ENCODE measurements around the gene CD48. TPM values are rescaled to one million over a fixed set of nuclear protein-coding genes. Genes with fewer than 3 reads are reported as not detected.

The CD48 gene
- total RNA-seq, 1 experiment from 2014 or later: 0.20 TPM

GRCh38 chr1:160745551-160745950 is 33.9 kb upstream of the CD48 start:
- ChIA-PET CTCF (no interaction called here), POLR2A (no interaction called here)
- TF ChIP-seq SIN3A (IDR thresholded peaks at IDR 0.05; ENCODE audit: low read depth): no peak
- no peak for TF ChIP-seq SRF (IDR thresholded peaks at IDR 0.05; ENCODE audit: low read depth)
- no peak for TF ChIP-seq RAD21 (IDR thresholded peaks at IDR 0.05; ENCODE audit: low read depth)
- TF ChIP-seq REST (IDR thresholded peaks at IDR 0.05; ENCODE audit: low read depth): no peak
- no peak for TF ChIP-seq SP1 (IDR thresholded peaks at IDR 0.05; ENCODE audit: low read depth)
- no peak for TF ChIP-seq ZFX (IDR thresholded peaks at IDR 0.05)
- no peak for TF ChIP-seq POLR2A (IDR thresholded peaks at IDR 0.05; ENCODE audit: borderline replicate concordance, extremely low read depth, insufficient read depth, insufficient read length)
- no peak for TF ChIP-seq MAX (IDR thresholded peaks at IDR 0.05)
- TF ChIP-seq TCF7L2 (IDR thresholded peaks at IDR 0.05; ENCODE audit: borderline replicate concordance, extremely low read depth, insufficient read depth, insufficient read length): no peak
- TF ChIP-seq POLR2AphosphoS5 (IDR thresholded peaks at IDR 0.05; ENCODE audit: low read depth, low read length): no peak
- TF ChIP-seq EGR1 (IDR thresholded peaks at IDR 0.05; ENCODE audit: low read depth): no peak
- TF ChIP-seq YY1 (IDR thresholded peaks at IDR 0.05; ENCODE audit: extremely low read depth, insufficient replicate concordance, low read depth, low read length): no peak
- no peak for TF ChIP-seq ZNF274 (IDR thresholded peaks at IDR 0.05; ENCODE audit: low read depth, low read length)
- TF ChIP-seq CEBPB (IDR thresholded peaks at IDR 0.05; ENCODE audit: low read depth): no peak
- no peak for TF ChIP-seq ATF3 (IDR thresholded peaks at IDR 0.05)
- TF ChIP-seq FOSL1 (IDR thresholded peaks at IDR 0.05; ENCODE audit: low read depth): no peak
- no peak for TF ChIP-seq CBX3 (IDR thresholded peaks at IDR 0.05; ENCODE audit: low read depth)

More at GRCh38 chr1:160745551-160745950, 33.9 kb upstream of the CD48 start:
- ATAC-seq: no peak
- BruUV-seq (replicated peaks): no TSS peak
- no peak overlapping the region for H3K4me2 ChIP-seq (ENCODE audit: low read length)
- H3K4me3 ChIP-seq (replicated peaks in 1 of 2; ENCODE audit: low read depth in 1 of 2, low read length in 2 of 2): no peak overlapping the region
- H2AFZ ChIP-seq (ENCODE audit: low read depth, low read length, poor library complexity, severe bottlenecking): no peak overlapping the region
- H3K9me2 ChIP-seq (ENCODE audit: insufficient read depth): no peaks in the 10 kb centered on the region
- H3K27me3 ChIP-seq (ENCODE audit: insufficient read depth, low read length): no peaks in the 10 kb centered on the region
- H3K36me3 ChIP-seq (ENCODE audit: control insufficient read depth in 1 of 2, insufficient read depth in 2 of 2, low read length in 2 of 2): no peaks in the 10 kb centered on the region
- no peaks in the 10 kb centered on the region; a peak in 1 of 4 replicates for H3K4me1 ChIP-seq (ENCODE audit: control insufficient read depth in 1 of 2, insufficient read depth in 2 of 2, low read length in 2 of 2)
- RAD21 ChIA-PET (ENCODE audit: low non-redundant PET in 1 of 2, low total read pairs in 2 of 2, uncharacterized antibody in 2 of 2, unreplicated experiment in 2 of 2): no interaction called here
- H3K9ac ChIP-seq (ENCODE audit: low read length): no peak overlapping the region
- DNase-seq (ENCODE audit: low read depth, low spot score): no peak
- no peaks in the 10 kb centered on the region for H3K79me2 ChIP-seq (ENCODE audit: insufficient read depth, low read length)
- no peak overlapping the region for H3K27ac ChIP-seq (ENCODE audit: low read depth, low read length)
- H3K9me3 ChIP-seq (ENCODE audit: control insufficient read depth in 1 of 2, insufficient read depth in 1 of 2, low read depth in 1 of 2, low read length in 2 of 2): no peaks in the 10 kb centered on the region
- H4K20me1 ChIP-seq (ENCODE audit: insufficient read depth): no peaks in the 10 kb centered on the region
- intact Hi-C loops (cut with micrococcal nuclease): no loop called here
